ENCODE measurements around the gene SCAANT1.

GRCh38 chr3:63922491-63923199, 10.5 kb upstream of the SCAANT1 start:
- no peak for TF ChIP-seq POLR2A (IDR thresholded peaks at IDR 0.05; ENCODE audit: low read depth, low read length)
- TF ChIP-seq POLR2AphosphoS5 (IDR thresholded peaks at IDR 0.05; ENCODE audit: low read depth, low read length) = no peak
- TF ChIP-seq TAF1 (IDR thresholded peaks at IDR 0.05; ENCODE audit: low read depth, low read length) = no peak
- no peak for TF ChIP-seq SPI1 (IDR thresholded peaks at IDR 0.05; ENCODE audit: low read depth, low read length)

Data from GM12891 (cell line).